ELR (cell line): ENCODE data around the gene EPB41.
"Not testable (repeated sequence)": the region's sequence is repeated elsewhere in the genome, so short reads cannot be mapped to it uniquely, and the experiment has no call there.

ENCODE experiments used
- DNase-seq: peaks from one replicate; pipeline ENCODE4 v3.0.0-alpha.2; 2015; ENCODE audit warnings: low read depth

EPB41 gene

GRCh38 chr1:28914228-28915030 lies at the start of gene EPB41:
EPB41 (plus strand) TSS chr1:28914569; CDS start chr1:28987438, 72,869 bp downstream.
- peak; percentile 83 for DNase-seq

GRCh38 chr1:28864695-28865094 lies 49.7 kb upstream of the EPB41 start:
- DNase-seq, result no peak

- no peak for DNase-seq
Measured at GRCh38 chr1:28865997-28866650, 48.2 kb upstream of the EPB41 start.

GRCh38 chr1:28867850-28868249 lies 46.5 kb upstream of the EPB41 start:
- no peak for DNase-seq

- no peak for DNase-seq
Measured at GRCh38 chr1:28869952-28870351, 44.4 kb upstream of the EPB41 start.

- no peak for DNase-seq
Measured at GRCh38 chr1:28871631-28872401, 42.6 kb upstream of the EPB41 start.

- not testable (repeated sequence) for DNase-seq
Measured at GRCh38 chr1:28875134-28875533, 39.2 kb upstream of the EPB41 start.

GRCh38 chr1:28877132-28877781 lies 37.1 kb upstream of the EPB41 start:
- DNase-seq, result peak; percentile 79

- DNase-seq, result no peak
Measured at GRCh38 chr1:28878796-28879195, 35.6 kb upstream of the EPB41 start.

- DNase-seq, result peak; percentile 86
Measured at GRCh38 chr1:28882009-28882628, 32.2 kb upstream of the EPB41 start.

GRCh38 chr1:28883242-28883616 lies 31.1 kb upstream of the EPB41 start:
- no peak for DNase-seq

GRCh38 chr1:28885472-28885877 lies 28.9 kb upstream of the EPB41 start:
- no peak for DNase-seq

GRCh38 chr1:28885977-28886730 lies 28.2 kb upstream of the EPB41 start:
- DNase-seq, result no peak

- peak; percentile 71 for DNase-seq
Measured at GRCh38 chr1:28886731-28887418, 27.5 kb upstream of the EPB41 start.

- no peak for DNase-seq
Measured at GRCh38 chr1:28887419-28887834, 26.9 kb upstream of the EPB41 start.

GRCh38 chr1:28887835-28888682 lies 26.3 kb upstream of the EPB41 start:
- no peak for DNase-seq

GRCh38 chr1:28888915-28889314 lies 25.5 kb upstream of the EPB41 start:
- no peak for DNase-seq

GRCh38 chr1:28889357-28889756 lies 25.0 kb upstream of the EPB41 start:
- DNase-seq, result no peak

GRCh38 chr1:28890435-28890834 lies 23.9 kb upstream of the EPB41 start:
- no peak for DNase-seq
